ENCODE measurements around the gene F10. TPM values are rescaled to one million over a fixed set of nuclear protein-coding genes. Genes with fewer than 3 reads are reported as not detected.
A peak's percentile ranks its signal among the peaks of the same experiment; 100 is the strongest.

Gene F10
- total RNA-seq (1 to 10 TPM; 1.1 to 6.7 (median 3.0) TPM), polyA plus RNA-seq (10 to 100 TPM; 13.7 to 59.4 TPM)

DNA sequence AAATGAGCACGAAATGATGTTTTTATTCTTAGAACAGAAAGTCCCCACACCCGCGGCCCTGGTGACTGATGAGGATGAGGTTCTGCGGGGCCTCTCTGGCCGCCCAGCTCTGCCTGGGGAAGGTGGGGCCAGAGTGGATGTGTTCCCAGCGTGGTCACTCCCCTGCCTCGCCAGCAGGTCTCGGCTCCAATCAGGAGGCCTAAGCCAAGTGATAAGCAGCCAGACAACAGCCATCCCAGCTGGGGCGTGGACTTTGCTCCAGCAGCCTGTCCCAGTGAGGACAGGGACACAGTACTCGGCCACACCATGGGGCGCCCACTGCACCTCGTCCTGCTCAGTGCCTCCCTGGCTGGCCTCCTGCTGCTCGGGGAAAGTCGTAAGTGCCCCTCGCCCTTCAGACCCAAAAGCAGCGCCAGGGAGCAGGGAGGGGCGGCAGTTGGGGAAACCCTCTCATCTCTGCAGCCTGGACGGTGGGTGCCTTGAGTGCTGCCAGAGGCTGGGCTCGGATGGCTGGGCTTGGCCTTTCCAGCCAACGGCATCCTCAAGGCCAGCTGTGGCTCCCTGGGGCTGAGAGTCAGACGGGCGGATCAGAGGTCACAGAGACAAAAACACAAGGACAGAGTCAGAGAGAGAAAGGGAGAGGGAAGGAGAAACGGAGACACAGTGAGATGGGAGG lies at the start of gene F10:
Gene F10 (plus strand): TSS at position 250 of the 676 bp plus-strand sequence. CDS start 57 bp downstream, at position 307.
- ATAC-seq (peak; percentile 69 to 97 (median 92)), DNase-seq (peak in 5 of 6 donors; percentile 43 to 77 (median 61)), FAIRE-seq (no peak)
- H3K4me3 ChIP-seq, result no peak within 1 kb of the TSS
- WGBS, 2 donors, result 17 to 18% methylated on average over 23 of the region's 23 CpGs
- TF ChIP-seq, protein P1, sequence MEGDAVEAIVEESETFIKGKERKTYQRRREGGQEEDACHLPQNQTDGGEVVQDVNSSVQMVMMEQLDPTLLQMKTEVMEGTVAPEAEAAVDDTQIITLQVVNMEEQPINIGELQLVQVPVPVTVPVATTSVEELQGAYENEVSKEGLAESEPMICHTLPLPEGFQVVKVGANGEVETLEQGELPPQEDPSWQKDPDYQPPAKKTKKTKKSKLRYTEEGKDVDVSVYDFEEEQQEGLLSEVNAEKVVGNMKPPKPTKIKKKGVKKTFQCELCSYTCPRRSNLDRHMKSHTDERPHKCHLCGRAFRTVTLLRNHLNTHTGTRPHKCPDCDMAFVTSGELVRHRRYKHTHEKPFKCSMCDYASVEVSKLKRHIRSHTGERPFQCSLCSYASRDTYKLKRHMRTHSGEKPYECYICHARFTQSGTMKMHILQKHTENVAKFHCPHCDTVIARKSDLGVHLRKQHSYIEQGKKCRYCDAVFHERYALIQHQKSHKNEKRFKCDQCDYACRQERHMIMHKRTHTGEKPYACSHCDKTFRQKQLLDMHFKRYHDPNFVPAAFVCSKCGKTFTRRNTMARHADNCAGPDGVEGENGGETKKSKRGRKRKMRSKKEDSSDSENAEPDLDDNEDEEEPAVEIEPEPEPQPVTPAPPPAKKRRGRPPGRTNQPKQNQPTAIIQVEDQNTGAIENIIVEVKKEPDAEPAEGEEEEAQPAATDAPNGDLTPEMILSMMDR (IDR thresholded peaks at IDR 0.05), result no peak
- H3K27me3 ChIP-seq, result no peaks in the 10 kb centered on the region
- H3K36me3 ChIP-seq, result no peaks in the 10 kb centered on the region
- no peaks in the 10 kb centered on the region for H3K9me3 ChIP-seq
- intact Hi-C loops (cut with DNase I), result no loop called here
- H3K27ac ChIP-seq, result no peak within 1 kb of the TSS
- H3K4me1 ChIP-seq, result no peaks in the 10 kb centered on the region

DNA sequence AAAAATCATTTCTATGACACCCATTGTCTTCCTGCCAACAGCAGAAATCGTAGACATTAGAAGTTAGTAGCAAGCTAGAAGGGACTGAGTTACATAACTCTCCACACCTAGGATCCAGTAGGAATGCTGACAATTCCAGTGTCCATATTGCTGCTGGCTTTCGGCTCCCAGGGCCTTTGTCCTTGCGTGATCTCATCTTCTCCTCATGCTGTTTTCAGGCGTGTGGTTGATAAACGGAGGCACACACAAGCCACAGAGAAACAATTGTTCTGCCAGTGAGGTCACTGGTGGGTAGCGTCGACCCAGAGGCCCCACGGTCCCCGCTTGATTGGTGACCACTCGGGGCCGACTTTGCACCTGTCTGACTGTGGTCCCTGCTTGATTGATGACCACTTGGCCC lies 48.7 kb upstream of the F10 start:
- peak in 1 of 6 donors; percentile 14 for DNase-seq
- 81 to 85% methylated on average over 11 of the region's 11 CpGs for WGBS, 2 donors

DNA sequence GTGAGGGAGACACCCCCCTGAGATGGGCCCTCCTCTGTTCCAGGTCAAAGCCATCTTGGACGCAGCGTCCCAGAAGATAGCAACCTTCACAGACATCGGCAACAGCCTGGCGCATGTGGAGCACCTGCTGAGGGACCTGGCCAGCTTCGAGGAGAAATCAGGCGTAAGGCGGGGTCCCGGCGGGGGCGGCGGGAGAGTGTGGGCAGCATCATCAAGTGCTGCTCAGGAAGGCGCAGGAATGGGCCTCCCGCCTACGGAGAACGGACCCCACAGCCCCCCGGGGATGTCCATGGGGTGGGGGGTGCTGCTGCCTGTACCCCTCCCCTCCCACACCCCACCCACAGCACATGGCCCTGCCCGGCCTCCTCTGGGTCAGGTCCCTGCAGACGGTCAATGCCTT lies 48.2 kb upstream of the F10 start:
- no peaks in the 10 kb centered on the region for H3K4me1 ChIP-seq
- DNase-seq (peak in 2 of 6 donors; percentile 14 to 57), ATAC-seq (no peak), FAIRE-seq (no peak)
- no peak overlapping the region for H3K27ac ChIP-seq
- WGBS, 2 donors, result 89 to 94% methylated on average over 18 of the region's 18 CpGs
- H3K9me3 ChIP-seq, result no peaks in the 10 kb centered on the region
- no peaks in the 10 kb centered on the region for H3K27me3 ChIP-seq
- TF ChIP-seq, protein P1 (IDR thresholded peaks at IDR 0.05), result no peak
- H3K36me3 ChIP-seq, result peaks cover 0 to 36% (median 8%) of the 10 kb centered on the region in 3 donors
- no peak overlapping the region for H3K4me3 ChIP-seq
- intact Hi-C loops (cut with DNase I), result no loop called here

More for the DNA sequence above, 48.7 kb upstream of the F10 start:
- H3K4me1 ChIP-seq, result no peaks in the 10 kb centered on the region
- TF ChIP-seq, protein P1 (IDR thresholded peaks at IDR 0.05), result no peak
- H3K9me3 ChIP-seq, result no peaks in the 10 kb centered on the region
- H3K36me3 ChIP-seq, result peaks cover 0 to 36% (median 8%) of the 10 kb centered on the region in 3 donors
- ATAC-seq, result no peak
- intact Hi-C loops (cut with DNase I), result no loop called here
- FAIRE-seq, result no peak
- no peak overlapping the region for H3K27ac ChIP-seq
- H3K4me3 ChIP-seq, result no peak overlapping the region
- no peaks in the 10 kb centered on the region for H3K27me3 ChIP-seq

DNA sequence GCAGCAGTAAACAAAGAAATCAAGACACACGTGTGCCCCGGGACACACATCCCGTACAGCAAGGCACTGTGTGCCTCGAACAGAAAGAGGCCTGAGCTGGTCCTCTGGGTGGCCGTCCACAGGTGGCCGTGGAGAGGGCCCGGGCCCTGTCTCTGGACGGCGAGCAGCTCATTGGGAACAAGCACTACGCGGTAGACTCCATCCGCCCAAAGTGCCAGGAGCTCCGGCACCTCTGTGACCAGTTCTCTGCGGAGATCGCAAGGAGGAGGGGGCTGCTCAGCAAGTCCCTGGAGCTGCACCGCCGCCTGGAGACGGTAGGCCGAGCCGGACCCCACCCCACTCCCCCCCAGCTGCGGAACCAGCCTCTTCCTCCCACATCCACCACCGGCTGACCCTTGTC lies 47.7 kb upstream of the F10 start:
- DNase-seq (peak in 2 of 6 donors; percentile 12 to 54), FAIRE-seq (no peak), ATAC-seq (no peak)
- TF ChIP-seq, protein P1 (IDR thresholded peaks at IDR 0.05), result no peak
- intact Hi-C loops (cut with DNase I), result no loop called here
- Histone ChIP-seq H3K4me3 (no peak overlapping the region), H3K9me3 (no peaks in the 10 kb centered on the region), H3K27me3 (no peaks in the 10 kb centered on the region), H3K4me1 (no peaks in the 10 kb centered on the region), H3K36me3 (peaks cover 0 to 36% (median 8%) of the 10 kb centered on the region in 3 donors), H3K27ac (no peak overlapping the region)
- 95% methylated on average over 18 to 22 of the region's 22 CpGs for WGBS, 2 donors

DNA sequence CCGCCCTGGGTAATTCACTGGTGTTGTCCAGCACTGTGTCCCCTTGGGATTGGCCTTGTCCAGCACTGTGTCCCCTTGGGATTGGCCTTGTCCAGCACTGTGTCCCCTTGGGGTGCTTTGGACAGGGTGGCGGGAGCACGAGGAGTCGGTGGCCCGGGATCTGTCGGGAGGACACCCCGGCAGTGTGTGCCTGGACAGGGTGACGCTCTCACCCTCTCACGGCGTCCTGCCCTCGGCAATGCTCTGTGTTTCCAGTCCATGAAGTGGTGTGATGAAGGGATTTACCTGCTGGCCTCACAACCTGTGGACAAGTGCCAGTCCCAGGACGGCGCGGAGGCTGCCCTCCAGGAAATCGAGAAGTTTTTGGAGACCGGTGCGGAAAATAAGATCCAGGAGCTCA lies 46.9 kb upstream of the F10 start:
- H3K27ac ChIP-seq, result no peak overlapping the region
- ATAC-seq (no peak), DNase-seq (peak in 2 of 6 donors; percentile 11 to 35), FAIRE-seq (no peak)
- H3K27me3 ChIP-seq, result no peaks in the 10 kb centered on the region
- 96 to 99% methylated on average over 17 of the region's 17 CpGs for WGBS, 2 donors
- peaks cover 0 to 29% (median 8%) of the 10 kb centered on the region in 3 donors for H3K36me3 ChIP-seq
- intact Hi-C loops (cut with DNase I), result no loop called here
- H3K9me3 ChIP-seq, result no peaks in the 10 kb centered on the region
- TF ChIP-seq, protein P1 (IDR thresholded peaks at IDR 0.05), result no peak
- no peaks in the 10 kb centered on the region for H3K4me1 ChIP-seq
- H3K4me3 ChIP-seq, result no peak overlapping the region
